ENCODE data around the gene DSP. TPM values are rescaled to one million over a fixed set of nuclear protein-coding genes. Genes with fewer than 3 reads are reported as not detected.

DSP gene
- total and polyA plus RNA-seq, 10 of the 15 experiments (the other 5 are each of a cell fraction or from before 2014, with no cell fraction given), result under 0.01 to 0.36 (median 0.04) TPM; not detected in 4

- TF ChIP-seq, protein P1, sequence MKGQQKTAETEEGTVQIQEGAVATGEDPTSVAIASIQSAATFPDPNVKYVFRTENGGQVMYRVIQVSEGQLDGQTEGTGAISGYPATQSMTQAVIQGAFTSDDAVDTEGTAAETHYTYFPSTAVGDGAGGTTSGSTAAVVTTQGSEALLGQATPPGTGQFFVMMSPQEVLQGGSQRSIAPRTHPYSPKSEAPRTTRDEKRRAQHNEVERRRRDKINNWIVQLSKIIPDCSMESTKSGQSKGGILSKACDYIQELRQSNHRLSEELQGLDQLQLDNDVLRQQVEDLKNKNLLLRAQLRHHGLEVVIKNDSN (IDR thresholded peaks at IDR 0.05; ENCODE audit: borderline replicate concordance, extremely low read length, insufficient read depth, low read depth, low read length), result no peak
- TF ChIP-seq POLR2AphosphoS5 (IDR thresholded peaks at IDR 0.05; ENCODE audit: low read length) (no peak), ZNF384 (IDR thresholded peaks at IDR 0.05; ENCODE audit: borderline replicate concordance, low read depth, low read length) (no peak), EP300 (IDR thresholded peaks at IDR 0.05; ENCODE audit: borderline replicate concordance in 1 of 2, control insufficient read depth in 1 of 2, low read depth in 2 of 2, low read length in 2 of 2) (no peak), CHD4 (IDR thresholded peaks at IDR 0.05) (no peak), NFYB (IDR thresholded peaks at IDR 0.05; ENCODE audit: insufficient read depth, low read depth, low read length) (no peak), RELA (IDR thresholded peaks at IDR 0.05; ENCODE audit: borderline replicate concordance, partially characterized antibody) (no peak), NFIC (IDR thresholded peaks at IDR 0.05; ENCODE audit: low read depth, low read length) (no peak)
Measured at GRCh38 chr6:7550433-7550801, 8.9 kb downstream of the DSP start (continued).

DNA sequence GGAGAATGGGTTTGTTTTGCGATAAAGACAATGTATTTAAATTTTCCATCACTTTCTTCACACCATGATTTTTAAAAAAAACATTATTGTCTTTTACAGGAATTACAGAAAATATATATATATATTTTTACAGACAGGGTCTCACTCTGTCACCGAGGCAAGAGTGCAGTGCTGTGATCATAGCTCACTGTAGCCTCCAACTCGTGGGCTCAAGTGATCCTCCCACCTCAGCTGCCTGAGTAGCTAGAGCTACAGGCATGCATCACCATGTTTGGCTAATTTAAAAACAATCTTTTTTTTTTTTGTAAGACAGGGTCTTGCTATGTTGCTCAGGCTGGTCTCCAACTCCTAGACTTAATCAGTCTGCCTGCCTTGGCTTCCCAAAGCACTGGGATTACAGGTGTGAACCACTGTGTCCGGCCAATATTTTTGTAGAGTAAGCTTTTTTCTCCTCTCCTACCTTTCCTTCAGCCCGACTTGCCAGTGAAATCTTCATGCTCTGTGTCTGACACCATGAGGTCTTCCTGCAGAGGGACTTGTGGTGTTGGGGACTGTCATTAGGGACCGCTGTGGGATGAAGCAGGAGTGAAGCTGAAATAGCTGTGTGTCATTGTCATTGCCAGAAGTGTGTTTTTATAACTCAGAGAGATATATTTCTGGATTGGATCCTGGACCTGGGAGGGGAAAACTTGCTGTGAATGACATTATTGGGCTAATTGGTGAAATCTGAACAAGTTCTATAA is 13.2 kb downstream of the DSP start:
- DNase-seq (ENCODE audit: low read depth, low spot score) (no peak), ATAC-seq (no peak), FAIRE-seq (no peak)
- CTCF ChIA-PET, result no interaction called here
- H3K4me3 ChIP-seq, result no peak overlapping the region
- H3K36me3 ChIP-seq (ENCODE audit: control insufficient read depth in 2 of 2, insufficient read depth in 2 of 2, low read length in 1 of 2), result no peaks in the 10 kb centered on the region
- SMC1A ChIA-PET (ENCODE audit: uncharacterized antibody, unreplicated experiment), result no interaction called here
- no peak overlapping the region for H2AFZ ChIP-seq (ENCODE audit: control insufficient read depth, low read depth, low read length)
- H3K27me3 ChIP-seq (replicated peaks in 1 of 2; ENCODE audit: control insufficient read depth in 2 of 2, insufficient read depth in 2 of 2, low read length in 1 of 2), result 0 out of 4 replicates have a peak, but pooled peaks cover 1 to 4% of the 10 kb centered on the region in 2 experiments
- POLR2A ChIA-PET, result no interaction called here
- BruUV-seq (replicated peaks), result no TSS peak
- no peak overlapping the region for H3K27ac ChIP-seq (ENCODE audit: control insufficient read depth, insufficient read depth)
- H3K79me2 ChIP-seq (ENCODE audit: control insufficient read depth, insufficient read depth, low read length), result no peaks in the 10 kb centered on the region
- in situ Hi-C loops (cut with MboI) (no loop called here), intact Hi-C loops (cut with micrococcal nuclease; ENCODE audit: unreplicated experiment) (no loop called here)
- 17% methylated on average over 6 of the region's 6 CpGs for whole genome bisulfite sequencing (ENCODE audit: insufficient coverage, insufficient replicate concordance, low lambda C conversion rate, missing lambda C conversion rate)
- TF ChIP-seq, protein P2, sequence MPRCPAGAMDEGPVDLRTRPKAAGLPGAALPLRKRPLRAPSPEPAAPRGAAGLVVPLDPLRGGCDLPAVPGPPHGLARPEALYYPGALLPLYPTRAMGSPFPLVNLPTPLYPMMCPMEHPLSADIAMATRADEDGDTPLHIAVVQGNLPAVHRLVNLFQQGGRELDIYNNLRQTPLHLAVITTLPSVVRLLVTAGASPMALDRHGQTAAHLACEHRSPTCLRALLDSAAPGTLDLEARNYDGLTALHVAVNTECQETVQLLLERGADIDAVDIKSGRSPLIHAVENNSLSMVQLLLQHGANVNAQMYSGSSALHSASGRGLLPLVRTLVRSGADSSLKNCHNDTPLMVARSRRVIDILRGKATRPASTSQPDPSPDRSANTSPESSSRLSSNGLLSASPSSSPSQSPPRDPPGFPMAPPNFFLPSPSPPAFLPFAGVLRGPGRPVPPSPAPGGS (IDR thresholded peaks at IDR 0.05; ENCODE audit: borderline replicate concordance, insufficient read depth, low read depth, low read length, poor library complexity, severe bottlenecking), result no peak
- TF ChIP-seq TARDBP (IDR thresholded peaks at IDR 0.05; ENCODE audit: borderline replicate concordance), result no peak
- TF ChIP-seq RUNX3 (IDR thresholded peaks at IDR 0.05; ENCODE audit: low read length), result no peak
- no peak for TF ChIP-seq MYC (IDR thresholded peaks at IDR 0.05; ENCODE audit: insufficient read depth, insufficient read length, insufficient replicate concordance, low read length, severe bottlenecking)
- TF ChIP-seq RFX5 (IDR thresholded peaks at IDR 0.05; ENCODE audit: low read depth, low read length), result no peak
- no peak for TF ChIP-seq ELK1 (IDR thresholded peaks at IDR 0.05; ENCODE audit: low read depth, low read length)
- no peak for TF ChIP-seq EED (IDR thresholded peaks at IDR 0.05; ENCODE audit: low read depth)
- no peak for TF ChIP-seq ETV6 (conservative IDR thresholded peaks at IDR 0.05 in 1 of 2, IDR thresholded peaks at IDR 0.05 in 1 of 2; ENCODE audit: borderline replicate concordance in 1 of 2, low read depth in 1 of 2)
- RAD21 ChIA-PET (ENCODE audit: unreplicated experiment), result no interaction called here
- H3K4me2 ChIP-seq (ENCODE audit: control insufficient read depth, insufficient read depth), result no peak overlapping the region
- no peaks in the 10 kb centered on the region for H3K4me1 ChIP-seq (ENCODE audit: control insufficient read depth, insufficient read depth, low read length)
- no peaks in the 10 kb centered on the region for H3K9me3 ChIP-seq (replicated peaks; ENCODE audit: control insufficient read depth, insufficient read depth, low read length)
- no peaks in the 10 kb centered on the region for H4K20me1 ChIP-seq (ENCODE audit: control insufficient read depth, insufficient read depth)
- no peak overlapping the region for H3K9ac ChIP-seq (ENCODE audit: control insufficient read depth, insufficient read depth, low read length)
